Measurements from ENCODE around the gene GLT6D1.

The GLT6D1 gene

DNA sequence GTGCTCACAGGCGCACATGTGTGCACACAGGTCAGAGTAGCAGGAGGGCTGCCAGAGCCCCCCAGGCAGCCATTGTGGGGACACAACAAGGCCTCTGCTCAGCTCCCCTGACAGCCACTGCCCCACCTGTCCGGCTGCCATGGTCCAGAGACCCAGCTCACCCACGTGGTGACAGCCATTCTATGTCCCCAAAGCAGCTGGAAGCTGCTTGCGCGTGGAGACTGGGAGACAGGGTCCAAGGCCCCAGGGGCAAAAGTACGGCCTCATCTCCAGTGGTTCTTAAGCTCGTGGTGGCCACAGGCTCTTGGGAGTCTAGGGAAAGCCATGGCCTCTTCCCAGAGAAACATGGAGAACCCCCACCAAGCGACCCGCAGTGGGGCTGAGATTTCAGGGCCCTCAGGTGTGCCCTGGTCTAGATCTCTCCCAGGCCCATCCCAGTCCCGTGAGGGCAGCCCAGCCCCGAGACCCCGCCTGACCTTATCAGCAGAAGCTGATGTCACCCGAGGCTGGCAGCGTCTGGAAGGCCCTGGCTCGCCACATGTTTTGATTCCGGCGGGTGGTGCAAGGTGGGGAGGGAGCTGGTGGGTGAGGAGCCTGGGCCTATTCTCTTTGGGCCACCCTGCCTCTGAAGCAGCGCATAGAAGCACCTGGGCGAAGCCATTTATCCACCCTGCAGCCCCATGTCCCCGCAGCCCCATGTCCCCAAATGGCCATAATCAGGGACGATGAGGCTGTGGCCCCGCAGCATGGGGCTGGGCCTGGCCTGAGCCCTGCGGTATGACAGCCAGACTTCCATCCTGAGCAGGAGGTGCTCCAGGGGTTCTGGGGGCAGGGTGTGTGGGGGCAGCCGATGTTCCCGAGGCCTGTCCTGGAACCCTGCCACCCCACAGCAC, 31.7 kb downstream of the GLT6D1 start:
- DNase-seq: no peak

- DNase-seq: no peak
These were observed 32.5 kb downstream of the GLT6D1 start for GRCh38 chr9:135606885-135607259.

DNA sequence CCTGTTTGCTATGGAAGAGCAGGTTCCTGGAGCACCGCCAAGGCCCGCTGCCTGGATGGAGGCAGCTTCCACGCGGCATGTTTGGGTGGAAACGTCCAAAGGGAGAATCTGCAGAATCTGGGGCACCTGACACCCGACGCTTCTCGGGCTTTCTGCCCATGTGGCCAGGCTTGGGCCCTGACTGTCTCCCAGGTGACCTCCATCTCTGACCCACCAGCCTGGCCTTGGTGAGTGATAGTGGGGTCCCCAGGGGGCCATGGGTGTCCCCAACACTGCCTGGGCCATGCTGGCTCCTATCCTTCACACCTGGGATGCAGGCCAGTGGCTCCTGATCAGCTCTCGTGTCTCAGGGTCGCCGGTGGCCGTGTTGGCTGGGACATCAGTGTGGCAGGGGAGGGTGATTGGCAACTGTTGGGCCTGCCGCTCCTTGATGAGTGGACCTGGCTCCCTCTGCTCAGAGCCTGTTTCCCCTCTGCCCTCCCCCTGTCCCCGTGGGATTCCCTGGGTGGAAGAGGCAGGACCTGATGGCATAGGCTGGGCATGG, 34.0 kb downstream of the GLT6D1 start:
- DNase-seq: no peak

DNA sequence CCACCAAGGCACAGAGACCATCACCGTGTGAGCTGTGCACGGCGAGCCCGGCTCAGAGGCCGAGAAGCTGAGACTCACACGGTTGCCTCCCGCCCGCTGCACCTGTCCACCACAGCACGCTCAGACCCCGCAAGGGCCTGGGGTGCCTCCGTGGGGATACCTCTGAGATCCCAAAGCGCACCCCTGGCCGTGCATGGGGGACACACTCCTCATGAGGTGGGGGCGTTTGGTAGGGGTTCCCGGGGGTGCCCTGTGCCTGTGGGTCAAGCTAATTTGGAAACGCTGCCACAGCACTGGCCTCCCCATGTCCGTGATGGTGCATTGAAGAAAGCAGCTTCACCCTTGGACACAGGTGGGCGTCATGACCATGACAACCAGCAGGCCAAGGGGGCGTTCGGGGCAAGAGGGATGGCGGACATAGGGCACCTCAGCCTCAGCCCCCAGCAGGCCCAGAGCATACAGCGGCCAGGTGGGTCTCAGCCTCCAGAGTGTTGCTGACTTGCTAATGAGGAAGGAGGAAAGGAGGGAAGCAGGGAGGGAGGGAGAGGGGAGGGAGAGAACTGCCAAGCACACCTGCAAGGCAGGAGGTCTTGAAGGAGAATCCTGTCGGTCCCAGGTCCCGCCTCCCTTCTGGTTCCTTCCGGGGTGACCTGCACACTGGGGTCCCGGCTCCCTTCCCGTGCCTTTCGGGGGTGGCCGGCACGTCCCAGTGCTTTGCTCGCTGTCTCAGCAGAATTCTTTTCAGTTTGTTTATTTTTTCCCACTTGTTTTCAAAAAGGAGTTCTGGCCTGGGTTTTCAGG, 34.7 kb downstream of the GLT6D1 start:
- DNase-seq: peak in 1 of 2 donors; percentile 12

DNA sequence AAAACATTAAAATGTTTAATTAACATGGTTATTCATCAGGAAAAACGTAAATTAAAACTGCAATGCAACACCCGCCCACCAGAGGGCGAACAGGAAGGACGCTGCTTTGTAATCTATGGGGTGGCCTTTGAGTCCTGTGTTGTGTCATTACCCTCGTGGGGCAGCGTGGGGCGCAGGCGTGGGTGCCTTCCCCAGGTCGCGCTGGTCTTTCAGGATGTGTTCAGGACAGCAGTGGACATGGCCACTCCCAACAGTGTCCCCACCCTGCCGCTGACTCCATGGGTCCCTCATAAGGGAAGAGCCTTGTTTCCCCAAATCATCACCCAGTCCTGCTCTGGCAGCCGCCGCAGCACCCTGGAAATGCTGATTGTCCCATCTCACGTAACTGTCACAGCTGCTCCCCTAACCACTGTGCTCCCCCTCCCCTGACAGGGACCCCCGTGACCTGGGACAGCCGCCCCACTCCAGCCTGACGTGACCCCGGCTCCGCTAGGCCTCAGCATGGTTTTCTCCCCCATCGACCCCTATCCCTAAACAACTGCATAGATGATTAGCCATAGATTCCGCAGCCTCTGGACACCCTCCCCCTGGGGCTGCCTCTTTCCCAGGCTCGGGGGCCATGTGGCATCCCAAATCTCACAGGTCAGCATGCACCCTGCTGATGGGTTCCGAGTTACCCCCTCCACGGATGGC, 36.4 kb downstream of the GLT6D1 start:
- DNase-seq: peak; percentile 70

DNA sequence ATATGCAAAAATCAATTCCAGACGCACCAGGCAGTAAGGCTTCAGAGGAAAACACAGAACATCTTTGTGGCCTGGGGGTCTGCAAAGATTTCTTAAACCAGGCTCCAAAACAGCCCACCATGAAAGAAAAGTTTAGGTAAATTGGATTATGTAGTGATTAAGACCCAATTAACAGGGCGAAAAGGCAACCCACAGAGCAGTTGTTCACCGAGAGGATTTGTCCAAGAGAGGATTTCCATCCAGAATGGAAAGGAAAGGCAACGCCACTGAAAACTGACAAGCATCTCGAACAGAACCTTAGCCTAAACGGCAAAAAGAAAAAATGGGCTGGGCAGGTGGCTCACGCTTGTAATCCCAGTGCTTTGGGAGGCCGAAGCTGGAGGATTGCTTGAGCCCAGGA, 37.4 kb downstream of the GLT6D1 start:
- DNase-seq: no peak

GRCh38 chr9:135600296-135600817, 39.0 kb downstream of the GLT6D1 start:
- DNase-seq: no peak

- DNase-seq: no peak
These were observed 43.1 kb downstream of the GLT6D1 start for GRCh38 chr9:135596211-135596610.

DNA sequence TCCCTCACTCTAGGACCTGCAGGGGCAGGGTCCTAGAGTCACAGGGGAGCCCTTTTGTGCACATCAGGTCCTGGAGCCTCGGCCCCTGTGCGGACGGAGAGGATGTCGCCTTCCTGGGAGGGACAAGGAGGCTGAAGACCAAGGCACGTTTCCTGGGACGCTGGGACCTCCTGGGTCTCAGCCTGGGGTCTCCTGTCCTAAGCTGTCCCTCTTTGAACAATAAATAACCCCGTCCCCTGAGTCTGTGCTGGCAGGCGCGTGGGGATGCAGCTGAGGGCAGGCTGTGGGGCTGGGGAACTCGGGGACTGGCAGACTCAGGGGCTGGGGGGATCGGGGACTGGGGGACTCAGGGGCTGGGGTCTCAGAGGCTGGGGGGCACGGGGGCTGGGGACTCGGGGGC, 46.7 kb downstream of the GLT6D1 start:
- no peak for DNase-seq

GRCh38 chr9:135592331-135592590, 47.1 kb downstream of the GLT6D1 start:
- DNase-seq: no peak

DNA sequence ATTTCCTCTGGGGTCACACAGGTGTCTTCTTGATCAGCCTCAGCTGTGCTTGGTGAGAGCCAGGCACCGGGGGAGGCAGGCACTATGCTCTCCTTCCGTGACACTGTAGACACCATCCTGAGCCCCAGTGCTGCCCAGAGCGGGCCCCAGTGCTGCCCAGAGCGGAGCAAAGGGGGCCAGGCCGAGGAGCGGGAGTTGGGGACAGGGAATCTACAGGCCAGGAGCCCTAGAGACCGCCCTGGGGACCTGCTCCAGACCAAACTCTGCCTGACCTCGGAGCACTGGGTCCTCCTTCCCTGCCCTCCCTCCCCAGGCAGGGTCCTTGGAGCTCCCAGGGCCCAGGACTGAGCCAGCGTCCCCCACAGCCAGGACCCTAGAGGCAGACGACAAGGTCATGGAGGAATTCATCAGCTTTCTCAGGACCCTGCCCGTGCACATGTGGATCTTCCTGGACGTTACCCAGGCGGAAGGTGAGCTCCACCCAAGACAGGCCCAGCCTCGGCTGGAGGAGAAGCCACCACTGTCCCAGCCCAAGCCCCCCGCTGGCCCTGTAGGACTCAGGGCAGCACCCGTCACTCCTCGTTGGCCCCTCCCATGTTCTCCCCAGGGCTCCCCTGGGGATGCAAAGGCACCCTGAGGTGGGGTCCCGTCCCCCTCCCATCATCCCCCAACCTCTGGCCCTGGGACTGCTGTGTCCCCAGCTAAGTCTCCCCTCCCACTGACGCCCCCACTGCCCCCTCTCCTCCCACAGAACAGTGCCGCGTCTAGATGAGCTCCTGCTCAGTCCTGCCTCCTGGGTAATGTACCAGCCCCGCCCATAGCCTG, 47.6 kb downstream of the GLT6D1 start:
- DNase-seq: no peak

DNA sequence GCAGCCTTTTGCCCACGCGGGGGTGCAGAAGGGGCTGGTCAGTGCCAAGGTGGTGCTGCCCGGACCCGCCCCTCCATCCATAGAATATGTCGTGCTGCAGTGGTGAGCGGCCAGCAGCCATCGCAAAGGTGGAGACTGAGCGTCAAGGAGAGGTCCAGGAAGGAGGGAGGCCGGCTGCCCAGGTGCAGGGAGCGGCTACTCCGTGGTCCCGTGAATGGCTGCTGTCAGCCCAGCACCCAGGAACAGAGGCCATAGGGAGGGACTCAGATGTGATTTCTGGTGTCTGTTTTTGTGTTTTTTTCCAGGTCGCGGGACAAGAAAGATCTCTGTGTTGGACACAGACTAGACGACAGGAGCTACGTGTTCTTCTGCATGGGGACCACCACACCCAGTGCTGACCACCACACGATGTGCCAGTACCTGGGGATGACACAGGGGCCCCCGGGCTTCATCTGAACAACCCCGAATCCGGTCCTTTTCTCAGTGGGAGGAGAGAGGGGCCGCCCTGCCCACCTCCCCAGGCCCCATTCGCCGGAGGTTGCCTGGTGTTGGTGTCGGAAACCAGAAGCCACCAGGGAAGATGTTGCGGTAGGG, 48.8 kb downstream of the GLT6D1 start:
- DNase-seq: no peak

- DNase-seq: no peak
These were observed 49.5 kb downstream of the GLT6D1 start for GRCh38 chr9:135589596-135590485.

DNA sequence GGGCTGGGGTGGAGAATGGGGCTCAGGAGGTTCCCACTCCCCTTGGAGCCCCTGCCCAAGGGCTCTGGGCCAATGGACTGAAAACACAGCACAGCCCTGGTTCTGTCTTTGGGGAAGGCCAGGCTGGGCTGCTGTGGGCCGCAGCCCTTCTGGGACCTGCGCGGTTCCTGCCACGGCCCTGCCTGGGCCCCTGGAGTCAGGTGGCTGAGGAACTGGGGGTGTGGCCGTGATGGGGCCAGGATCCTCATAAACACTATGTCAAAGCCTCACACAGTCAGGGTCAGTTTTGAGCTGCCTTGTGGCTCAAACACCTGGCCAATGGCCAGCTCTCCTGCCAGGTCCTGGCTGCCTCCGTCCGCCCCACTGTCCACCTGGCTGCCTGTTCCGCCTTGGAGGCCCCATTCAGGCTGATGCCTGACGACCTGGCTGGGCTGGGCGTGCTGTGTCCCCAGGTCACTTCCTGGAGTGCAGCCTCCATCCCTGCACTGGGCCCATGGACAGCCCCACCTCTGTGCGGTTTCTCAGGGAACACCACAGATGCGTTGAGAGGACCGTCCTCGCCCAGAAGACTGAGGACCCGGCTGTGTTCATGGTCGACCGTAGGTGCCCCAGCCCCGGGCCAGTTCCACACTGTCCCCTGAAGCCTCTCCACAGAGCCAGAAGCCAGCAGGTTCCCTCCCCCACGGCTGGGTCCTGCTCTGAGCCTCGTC, 50.3 kb downstream of the GLT6D1 start:
- no peak for DNase-seq

GRCh38 chr9:135588371-135588770, 51.0 kb downstream of the GLT6D1 start:
- no peak for DNase-seq

- no peak for DNase-seq
These were observed 51.7 kb downstream of the GLT6D1 start for GRCh38 chr9:135587658-135588057.

- no peak for DNase-seq
These were observed 52.7 kb downstream of the GLT6D1 start for GRCh38 chr9:135586601-135587109.

- no peak for DNase-seq
These were observed 54.4 kb downstream of the GLT6D1 start for GRCh38 chr9:135584934-135585333.

- no peak for DNase-seq
These were observed 55.0 kb downstream of the GLT6D1 start for GRCh38 chr9:135584371-135584770.

DNA sequence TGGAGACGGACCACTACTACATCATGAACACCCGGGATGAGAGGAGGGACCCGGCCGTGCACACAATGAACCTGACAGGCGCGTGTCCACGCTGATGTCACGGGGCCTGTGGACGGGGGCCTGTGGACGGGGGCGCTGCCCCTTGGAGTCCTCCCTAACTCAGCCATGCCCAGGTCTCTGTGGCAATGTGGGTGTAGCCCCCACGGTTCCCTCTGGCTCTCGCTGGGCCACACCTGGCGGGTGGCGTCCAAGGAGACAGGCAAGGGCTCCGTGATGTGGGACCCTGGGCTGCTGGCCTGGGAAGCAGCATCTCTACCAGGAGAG, 55.7 kb downstream of the GLT6D1 start:
- no peak for DNase-seq

Data from stimulated activated CD4-positive, alpha-beta T cell treated with anti-CD3 and anti-CD28 coated beads, Interleukin-2, amount 100 ng/mL, for 24 hours (primary cell).